Hepatic stellate cell (primary cell): ENCODE measurements around the gene CACNB4.
"Not testable (repeated sequence)": the region's sequence is repeated elsewhere in the genome, so short reads cannot be mapped to it uniquely, and the experiment has no call there.

Source experiments
- DNase-seq: peaks from one replicate; pipeline ENCODE4 v3.0.0; 2011; ENCODE audit warnings: low spot score

CACNB4 gene

DNA sequence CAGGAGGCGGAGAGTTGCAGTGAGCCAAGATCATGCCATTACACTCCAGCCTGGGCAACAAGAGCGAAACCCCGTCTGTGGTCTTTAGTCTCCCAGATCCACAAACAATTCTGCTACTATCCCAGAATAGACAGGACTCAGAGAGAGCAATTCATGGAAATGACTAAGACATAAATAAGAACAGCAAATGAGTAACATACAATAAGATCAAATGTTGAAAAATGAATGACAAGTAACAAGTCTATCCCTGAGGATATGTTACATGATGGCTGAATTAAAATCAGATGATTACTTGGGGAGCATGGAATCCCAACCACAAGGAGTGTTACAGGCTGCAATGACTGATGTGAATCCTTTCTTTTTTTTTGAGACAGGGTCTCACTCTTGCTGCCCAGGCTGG lies 280.9 kb downstream of the CACNB4 start:
- DNase-seq = no peak

- DNase-seq = no peak
Observed at GRCh38 chr2:151816843-151817242, 282.0 kb downstream of the CACNB4 start.

GRCh38 chr2:151815821-151816489 lies 282.9 kb downstream of the CACNB4 start:
- no peak for DNase-seq

DNA sequence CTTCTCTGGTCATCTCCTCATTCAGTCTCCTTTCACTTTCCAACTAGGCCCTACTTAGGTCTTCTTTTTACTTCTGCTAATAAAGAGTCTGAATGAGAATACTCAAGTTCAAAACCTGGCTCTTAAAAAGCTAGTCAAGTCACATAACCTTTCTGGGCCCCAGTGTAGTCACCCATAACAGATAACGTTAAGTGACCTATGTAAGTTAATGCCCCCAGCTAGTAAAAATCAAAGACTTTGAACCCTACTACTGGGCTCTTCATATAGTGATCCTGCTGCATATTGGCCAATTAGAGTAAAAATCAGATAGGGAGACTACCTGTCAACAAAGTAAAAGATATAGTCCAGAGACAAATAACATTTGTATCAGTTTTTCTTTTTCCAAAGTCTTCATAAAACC lies 288.4 kb downstream of the CACNB4 start:
- no peak for DNase-seq

GRCh38 chr2:151809073-151809383 lies 289.8 kb downstream of the CACNB4 start:
- DNase-seq = no peak

- peak; percentile 21 for DNase-seq
Observed at GRCh38 chr2:151808258-151809072, 290.4 kb downstream of the CACNB4 start.

DNA sequence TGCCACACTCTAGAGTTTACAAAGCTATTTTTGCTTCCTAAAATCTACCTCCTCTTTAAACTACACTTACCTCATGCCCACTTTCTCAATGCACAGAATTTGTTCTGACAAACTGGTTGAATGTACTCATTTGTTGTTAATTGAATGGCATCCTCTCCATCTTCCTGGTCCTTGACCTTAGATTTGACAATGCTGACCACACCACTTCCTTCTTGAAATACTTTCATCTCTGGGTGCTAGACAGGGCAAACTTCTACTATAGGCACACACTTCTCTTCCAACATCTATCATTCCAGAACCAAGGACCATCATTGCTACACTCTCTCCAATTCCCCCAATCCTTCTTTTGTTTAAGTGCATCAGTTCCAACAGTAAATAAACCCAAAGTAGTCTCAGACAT lies 292.9 kb downstream of the CACNB4 start:
- DNase-seq = no peak

DNA sequence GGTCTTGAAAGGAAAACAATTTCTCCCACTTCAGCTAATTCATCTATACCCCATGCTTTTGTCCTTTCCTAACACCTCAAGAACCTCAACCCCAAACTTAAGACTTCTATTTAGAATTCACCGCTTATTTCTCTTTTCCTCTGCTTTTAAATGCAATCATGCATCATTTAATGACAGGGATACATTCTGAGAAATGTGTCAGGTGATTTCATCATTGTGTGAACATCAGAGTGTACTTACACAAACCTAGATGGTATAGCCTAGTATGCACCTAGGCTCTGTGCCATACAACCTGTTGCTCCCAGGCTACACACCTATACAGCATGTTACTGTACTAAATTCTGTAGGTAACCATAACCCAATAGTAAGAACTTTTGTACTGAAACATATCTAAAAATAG lies 293.5 kb downstream of the CACNB4 start:
- no peak for DNase-seq

GRCh38 chr2:151803811-151804210 lies 295.0 kb downstream of the CACNB4 start:
- DNase-seq = no peak

- no peak for DNase-seq
Observed at GRCh38 chr2:151802315-151802714, 296.5 kb downstream of the CACNB4 start.

DNA sequence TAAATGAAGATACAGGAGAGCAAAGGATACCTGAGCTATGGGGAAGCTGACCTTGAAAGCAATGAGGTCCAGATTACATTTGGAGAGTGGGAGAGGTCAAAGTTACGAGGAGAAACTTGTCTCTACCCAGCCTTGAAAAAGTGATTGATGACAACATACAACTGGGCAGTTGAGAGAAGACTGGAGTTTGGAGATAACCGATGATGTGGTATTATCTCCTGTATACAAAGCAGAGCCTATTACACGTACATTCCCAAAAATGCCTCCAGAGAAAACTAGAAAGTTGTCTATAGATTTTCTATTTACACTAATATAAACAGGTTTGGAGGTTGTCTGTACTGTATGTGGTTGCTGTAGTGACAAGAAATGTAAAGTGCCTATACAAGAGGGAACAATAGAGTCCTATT lies 299.0 kb downstream of the CACNB4 start:
- DNase-seq = no peak

DNA sequence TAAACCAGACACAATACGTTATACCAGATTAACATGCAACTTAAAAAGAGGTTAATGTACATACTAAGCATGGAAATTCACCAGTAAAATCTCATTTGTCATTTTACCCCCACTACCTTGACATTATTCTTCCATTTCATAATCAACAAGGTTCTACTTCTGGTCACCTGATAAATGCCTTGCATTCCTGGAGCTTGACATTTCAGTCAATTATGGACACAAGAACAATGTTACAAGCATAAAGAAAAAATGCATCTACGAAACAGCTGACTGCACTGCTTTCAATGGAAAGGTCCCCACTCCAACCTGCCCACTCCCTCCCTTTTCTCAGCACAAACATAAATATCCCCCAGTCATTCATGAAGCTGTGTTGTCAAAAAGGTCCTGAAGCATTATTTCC lies 302.1 kb downstream of the CACNB4 start:
- DNase-seq = no peak

DNA sequence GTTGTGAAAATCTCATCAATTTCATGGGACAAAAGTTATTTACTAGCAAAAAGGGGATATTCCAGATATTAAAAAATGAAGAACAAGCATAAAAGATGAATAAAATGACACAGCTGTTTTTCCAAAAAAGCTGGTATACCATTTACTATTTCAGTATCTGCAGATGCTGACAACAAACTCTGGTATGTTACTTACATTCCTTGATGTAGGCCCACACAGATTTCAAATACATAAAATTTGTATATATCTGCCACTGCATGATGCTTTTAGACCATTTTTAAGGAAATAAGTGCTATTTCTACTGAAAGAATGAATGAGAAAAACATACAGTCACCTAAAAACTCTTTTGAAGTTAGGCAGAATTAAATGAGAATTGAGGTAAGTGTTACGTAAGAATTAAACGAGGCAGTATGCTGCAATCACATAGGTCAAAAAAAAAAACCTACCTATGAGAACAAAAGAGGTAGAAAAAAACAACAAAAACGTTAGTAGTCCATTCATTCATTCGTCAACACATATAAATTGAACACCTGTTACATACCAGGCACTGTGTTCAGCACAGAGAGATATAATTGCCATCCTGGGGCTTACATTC lies 303.1 kb downstream of the CACNB4 start:
- DNase-seq = peak; percentile 7

GRCh38 chr2:151794422-151794821 lies 304.4 kb downstream of the CACNB4 start:
- DNase-seq = not testable (repeated sequence)

DNA sequence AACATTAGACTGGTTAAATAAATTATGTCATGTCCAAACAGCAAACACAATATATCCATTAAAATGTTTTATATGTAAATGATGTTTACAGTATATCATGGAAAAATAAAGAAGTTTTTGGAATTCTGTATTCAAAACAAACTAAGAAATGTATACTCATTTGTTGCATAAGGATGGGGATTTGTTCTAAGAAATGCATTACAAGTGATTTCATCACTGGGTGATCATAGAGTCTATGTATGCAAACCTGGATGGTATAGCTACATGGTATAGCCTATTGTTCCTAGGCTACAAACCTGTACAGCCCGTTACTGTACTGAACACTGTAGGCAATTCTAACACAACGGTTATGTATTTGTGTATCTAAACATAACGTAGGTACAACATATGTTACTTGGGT lies 305.7 kb downstream of the CACNB4 start:
- no peak for DNase-seq

DNA sequence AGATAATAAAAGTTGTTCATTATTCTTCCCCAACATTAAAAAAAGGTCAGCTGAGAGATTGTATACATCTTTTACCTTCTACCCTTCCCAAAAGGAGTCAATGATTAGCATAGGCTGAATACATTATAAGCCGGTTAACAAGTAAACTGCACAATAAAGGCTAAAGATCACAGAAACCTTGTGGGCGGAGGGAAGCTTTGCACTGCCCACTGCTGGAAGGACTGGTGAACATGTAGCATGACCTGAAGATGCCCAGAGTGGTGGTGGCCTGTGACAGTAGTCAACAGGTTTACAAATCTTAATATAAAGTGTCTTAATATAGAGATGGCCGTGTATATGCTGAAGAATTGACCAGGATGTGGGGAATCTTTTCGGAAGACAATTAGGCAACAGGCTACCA lies 306.3 kb downstream of the CACNB4 start:
- no peak for DNase-seq

DNA sequence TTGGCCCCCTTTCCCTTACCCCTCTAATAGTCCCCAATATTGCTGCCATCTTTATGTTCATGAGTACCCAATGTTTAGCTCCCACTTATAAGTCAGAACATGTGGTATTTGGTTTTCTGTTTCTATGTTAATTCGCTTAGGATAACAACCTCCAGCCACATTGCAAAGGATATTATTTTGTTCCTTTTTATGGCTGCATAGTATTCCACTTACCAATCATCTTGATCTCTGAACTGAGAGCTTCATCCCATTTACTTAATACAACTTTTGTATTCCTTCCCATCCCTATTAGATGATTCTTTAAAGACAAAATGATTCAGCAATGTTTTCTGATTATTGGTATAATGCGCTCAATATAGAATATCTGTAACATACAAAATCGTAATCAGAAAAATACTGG lies 307.3 kb downstream of the CACNB4 start:
- DNase-seq = no peak

DNA sequence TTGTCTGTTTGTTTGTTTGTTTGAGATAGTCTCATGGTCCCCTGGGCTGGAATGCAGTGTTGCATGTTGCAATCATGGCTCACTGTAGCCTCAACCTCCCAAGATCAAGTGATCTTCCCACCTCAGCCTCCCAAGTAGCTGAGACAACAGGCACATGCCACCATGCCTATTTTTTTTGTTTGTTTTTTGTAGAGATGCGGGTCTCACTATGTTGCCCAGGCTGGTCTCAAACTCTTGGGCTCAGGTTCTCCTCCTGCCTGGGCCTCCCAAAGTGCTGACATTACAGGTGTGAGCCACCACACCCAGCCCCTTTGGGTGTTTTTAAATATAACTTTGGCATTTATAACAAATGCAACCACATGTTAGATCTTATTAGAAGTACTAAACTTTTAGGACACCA lies 308.2 kb downstream of the CACNB4 start:
- DNase-seq = no peak

- no peak for DNase-seq
Observed at GRCh38 chr2:151789055-151789834, 309.6 kb downstream of the CACNB4 start.

DNA sequence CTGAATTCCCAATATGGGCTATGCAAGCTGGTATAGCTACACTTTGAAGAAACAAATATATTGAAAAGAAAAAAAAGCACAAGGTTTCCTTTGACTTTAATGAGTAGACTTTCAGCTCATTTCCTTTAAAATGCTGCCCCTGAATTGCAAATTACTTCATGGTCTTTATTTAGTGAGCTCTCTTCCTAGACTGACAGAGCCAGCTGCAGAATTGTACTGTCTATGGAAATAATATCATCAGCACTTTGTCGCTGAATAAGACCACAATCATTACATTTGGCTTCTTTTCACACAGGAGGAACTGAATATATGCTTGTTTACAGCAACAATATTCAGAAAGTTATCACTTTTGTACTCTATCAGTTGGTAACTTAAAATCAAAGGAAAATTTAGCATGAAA lies 312.4 kb downstream of the CACNB4 start:
- no peak for DNase-seq

DNA sequence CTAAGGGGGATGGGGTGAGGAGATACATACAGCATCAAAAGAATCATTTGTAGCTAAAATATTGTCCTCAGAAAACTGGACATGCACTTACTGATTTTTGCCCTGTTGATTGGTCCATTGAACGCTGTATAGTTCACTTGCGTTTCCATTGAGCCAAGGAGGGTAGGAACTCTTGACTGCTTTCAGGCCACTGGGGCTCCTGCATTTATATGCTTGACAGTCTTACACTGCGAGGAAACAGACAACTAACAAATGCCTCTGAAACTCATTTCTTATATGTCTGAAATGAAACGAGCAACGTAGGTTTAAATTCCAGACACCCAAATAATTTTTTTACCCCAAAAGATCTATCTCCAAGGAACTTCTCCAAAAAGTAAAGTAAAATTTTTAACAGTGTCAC lies 312.8 kb downstream of the CACNB4 start:
- no peak for DNase-seq

DNA sequence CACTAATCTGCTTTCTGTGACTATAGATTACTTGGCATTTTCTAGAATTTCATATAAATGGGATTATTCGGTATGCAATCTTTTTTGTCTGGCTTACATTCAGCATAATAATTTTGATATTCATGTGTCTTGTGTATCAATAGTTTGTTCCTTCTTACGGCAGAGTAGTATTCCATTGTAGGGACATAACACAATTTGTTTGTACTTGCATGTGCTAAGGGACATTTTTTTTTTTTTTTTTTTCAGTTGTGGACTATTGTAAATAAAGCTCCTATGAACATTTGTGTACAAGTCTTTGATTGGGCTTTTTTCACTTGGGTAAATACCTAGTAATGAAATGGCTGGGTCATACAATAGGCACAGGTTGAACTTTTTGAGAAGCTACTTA lies 315.7 kb downstream of the CACNB4 start:
- DNase-seq = no peak
